ENCODE measurements around the gene FILIP1.
"Not testable (repeated sequence)": the region's sequence is repeated elsewhere in the genome, so short reads cannot be mapped to it uniquely, and the experiment has no call there.

The FILIP1 gene

DNA sequence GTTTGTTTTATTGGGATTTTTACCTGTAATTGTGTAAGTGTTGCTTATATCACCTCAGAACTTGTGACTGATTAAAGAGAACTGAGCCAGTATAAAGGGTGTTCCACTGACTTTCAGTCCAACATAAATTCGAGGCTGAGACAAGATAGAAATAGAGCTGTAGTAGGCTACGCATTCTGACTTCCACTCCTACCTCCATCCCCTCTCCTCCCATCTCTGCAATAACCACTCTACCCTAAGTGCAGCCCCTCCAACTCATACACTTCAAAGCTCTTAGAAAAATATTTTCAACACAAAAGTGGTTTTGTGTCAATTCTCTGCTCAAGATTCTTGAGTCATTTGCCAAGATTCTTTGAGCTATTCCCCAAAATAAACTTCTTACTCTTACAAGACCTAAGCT is 48.7 kb downstream of the FILIP1 start:
- DNase-seq (ENCODE audit: low read depth) = no peak

DNA sequence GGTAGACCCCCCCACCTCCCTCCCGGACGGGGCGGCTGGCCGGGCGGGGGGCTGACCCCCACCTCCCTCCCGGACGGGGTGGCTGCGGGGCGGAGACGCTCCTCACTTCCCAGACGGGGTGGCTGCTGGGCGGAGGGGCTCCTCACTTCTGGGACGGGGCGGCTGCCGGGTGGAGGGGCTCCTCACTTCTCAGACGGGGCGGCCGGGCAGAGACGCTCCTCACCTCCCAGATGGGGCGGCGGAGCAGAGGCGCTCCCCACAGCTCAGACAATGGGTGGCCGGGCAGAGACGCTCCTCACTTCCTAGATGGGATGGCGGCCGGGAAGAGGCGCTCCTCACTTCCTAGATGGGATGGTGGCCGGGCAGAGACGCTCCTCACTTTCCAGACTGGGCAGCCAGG is 51.7 kb downstream of the FILIP1 start:
- not testable (repeated sequence) for H3K4me3 ChIP-seq (ENCODE audit: low read depth, low read length); DNase-seq (ENCODE audit: low read depth)

More for the DNA sequence above, 48.7 kb downstream of the FILIP1 start:
- no peak overlapping the region for H3K4me3 ChIP-seq (ENCODE audit: low read depth, low read length)
- TF ChIP-seq, protein P1, sequence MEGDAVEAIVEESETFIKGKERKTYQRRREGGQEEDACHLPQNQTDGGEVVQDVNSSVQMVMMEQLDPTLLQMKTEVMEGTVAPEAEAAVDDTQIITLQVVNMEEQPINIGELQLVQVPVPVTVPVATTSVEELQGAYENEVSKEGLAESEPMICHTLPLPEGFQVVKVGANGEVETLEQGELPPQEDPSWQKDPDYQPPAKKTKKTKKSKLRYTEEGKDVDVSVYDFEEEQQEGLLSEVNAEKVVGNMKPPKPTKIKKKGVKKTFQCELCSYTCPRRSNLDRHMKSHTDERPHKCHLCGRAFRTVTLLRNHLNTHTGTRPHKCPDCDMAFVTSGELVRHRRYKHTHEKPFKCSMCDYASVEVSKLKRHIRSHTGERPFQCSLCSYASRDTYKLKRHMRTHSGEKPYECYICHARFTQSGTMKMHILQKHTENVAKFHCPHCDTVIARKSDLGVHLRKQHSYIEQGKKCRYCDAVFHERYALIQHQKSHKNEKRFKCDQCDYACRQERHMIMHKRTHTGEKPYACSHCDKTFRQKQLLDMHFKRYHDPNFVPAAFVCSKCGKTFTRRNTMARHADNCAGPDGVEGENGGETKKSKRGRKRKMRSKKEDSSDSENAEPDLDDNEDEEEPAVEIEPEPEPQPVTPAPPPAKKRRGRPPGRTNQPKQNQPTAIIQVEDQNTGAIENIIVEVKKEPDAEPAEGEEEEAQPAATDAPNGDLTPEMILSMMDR (IDR thresholded peaks at IDR 0.05; ENCODE audit: control insufficient read depth, extremely low read depth, insufficient read depth) = no peak

DNA sequence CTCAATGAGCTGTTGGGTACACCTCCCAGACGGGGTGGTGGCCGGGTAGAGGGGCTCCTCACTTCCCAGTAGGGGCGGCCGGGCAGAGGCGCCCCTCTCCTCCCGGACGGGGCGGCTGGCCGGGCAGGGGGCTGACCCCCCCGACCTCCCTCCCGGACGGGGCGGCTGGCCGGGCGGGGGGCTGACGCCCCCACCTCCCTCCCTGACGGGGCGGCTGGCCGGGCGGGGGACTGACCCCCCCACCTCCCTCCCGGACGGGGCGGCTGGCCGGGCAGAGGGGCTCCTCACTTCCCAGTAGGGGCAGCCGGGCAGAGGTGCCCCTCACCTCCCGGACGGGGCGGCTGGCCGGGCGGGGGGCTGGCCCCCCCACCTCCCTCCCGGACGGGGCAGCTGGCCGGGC is 52.1 kb downstream of the FILIP1 start:
- not testable (repeated sequence) for H3K4me3 ChIP-seq (ENCODE audit: low read depth, low read length); DNase-seq (ENCODE audit: low read depth)

DNA sequence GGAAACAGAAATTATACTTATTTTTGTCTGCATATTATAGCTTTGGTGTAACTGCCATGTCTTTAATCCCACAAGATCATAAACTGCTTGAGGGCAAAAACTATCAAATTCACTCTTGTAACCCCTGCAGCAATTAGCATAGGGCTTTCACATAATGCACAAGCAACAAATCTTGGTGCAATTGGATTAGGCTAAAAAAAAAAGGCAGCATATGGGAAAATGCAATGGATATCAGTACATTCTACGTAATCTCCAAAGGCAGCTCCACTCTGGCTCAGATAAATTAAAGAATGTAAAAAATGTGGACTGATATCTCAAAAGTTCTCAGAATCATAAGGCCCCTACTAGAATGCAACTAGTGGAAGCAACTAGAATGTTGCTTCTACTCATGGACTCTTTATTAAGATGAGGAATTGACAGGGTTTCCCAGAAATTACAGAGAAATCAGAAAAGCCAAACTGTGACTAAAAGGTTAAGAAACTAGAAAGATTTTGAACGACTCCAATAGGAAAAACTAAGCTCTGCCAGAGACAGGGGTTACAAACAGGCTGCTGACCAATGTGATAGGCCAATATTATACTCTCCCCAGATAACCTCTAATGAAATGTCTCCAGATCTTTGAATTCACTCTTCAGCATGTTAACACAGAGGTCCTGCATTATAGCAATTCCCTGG is 55.0 kb downstream of the FILIP1 start:
- TF ChIP-seq, protein P1 (IDR thresholded peaks at IDR 0.05; ENCODE audit: control insufficient read depth, extremely low read depth, insufficient read depth) = no peak
- no peak for DNase-seq (ENCODE audit: low read depth)
- H3K4me3 ChIP-seq (ENCODE audit: low read depth, low read length) = no peak overlapping the region

DNA sequence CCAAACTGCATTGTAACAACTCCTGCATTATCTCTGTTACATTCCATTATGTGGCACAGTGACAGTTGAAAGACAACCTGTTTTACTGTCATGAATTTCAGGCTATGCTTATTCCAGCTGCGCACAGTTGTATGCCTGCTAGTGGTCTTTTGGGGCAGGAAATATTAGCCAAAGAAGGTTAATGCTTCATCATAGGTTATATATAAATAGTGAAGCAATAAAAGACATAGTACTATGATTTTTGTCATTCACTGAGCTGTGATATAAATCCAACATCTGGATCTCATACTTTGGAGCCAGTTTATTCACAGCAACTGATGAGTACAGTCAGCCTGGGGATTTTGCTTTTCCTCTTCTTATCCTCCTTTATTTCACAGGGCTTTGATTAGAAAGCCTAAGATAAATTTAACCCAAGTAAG is 55.6 kb downstream of the FILIP1 start:
- no peak overlapping the region for H3K4me3 ChIP-seq (ENCODE audit: low read depth, low read length)
- no peak for DNase-seq (ENCODE audit: low read depth)
- TF ChIP-seq, protein P1 (IDR thresholded peaks at IDR 0.05; ENCODE audit: control insufficient read depth, extremely low read depth, insufficient read depth) = no peak

DNA sequence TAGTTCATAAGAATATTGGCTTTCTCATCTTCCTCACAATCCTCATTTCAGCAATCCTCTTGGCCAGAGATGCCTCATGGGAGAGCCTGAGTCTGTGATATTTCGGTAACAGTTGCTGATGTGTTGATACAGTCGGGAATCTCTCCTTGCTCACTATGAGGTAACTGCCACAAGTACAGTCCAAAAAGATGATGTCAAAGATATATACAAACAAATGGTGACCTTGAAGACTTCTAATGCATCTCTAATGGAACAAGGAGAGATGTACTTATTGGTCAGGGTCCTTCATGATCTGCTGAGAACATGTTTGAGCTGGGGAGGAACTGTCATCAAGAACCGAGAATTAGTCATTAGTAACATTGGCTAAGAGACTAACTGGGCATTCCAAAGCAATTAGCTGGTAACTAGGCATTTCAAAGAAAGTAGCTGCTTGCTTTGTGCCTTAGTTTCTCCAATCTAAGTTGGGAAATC is 56.1 kb downstream of the FILIP1 start:
- no peak for DNase-seq (ENCODE audit: low read depth)

DNA sequence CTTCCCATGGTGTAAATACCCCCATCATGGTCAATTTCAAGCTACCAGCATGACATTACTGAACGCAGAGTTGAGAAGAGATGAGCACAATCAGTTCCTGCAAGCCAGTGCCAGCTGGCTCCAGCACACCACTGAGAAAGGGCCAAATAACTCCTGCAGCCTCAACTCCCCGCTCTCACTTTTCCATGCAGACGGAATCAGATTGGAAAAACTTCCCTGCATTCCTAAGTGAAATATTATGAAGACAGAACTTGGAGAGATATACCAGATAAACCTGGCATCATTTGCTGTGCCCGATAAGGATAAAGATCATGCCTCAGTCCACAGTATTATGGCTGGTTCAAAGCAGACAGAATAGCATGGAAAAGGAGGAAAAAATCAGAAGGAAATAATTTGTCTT is 56.7 kb downstream of the FILIP1 start:
- no peak overlapping the region for H3K4me3 ChIP-seq (ENCODE audit: low read depth, low read length)
- TF ChIP-seq, protein P1 (IDR thresholded peaks at IDR 0.05; ENCODE audit: control insufficient read depth, extremely low read depth, insufficient read depth) = no peak
- peak; percentile 2 for DNase-seq (ENCODE audit: low read depth)

More for the DNA sequence above, 56.1 kb downstream of the FILIP1 start:
- TF ChIP-seq, protein P1 (IDR thresholded peaks at IDR 0.05; ENCODE audit: control insufficient read depth, extremely low read depth, insufficient read depth) = no peak
- no peak overlapping the region for H3K4me3 ChIP-seq (ENCODE audit: low read depth, low read length)

DNA sequence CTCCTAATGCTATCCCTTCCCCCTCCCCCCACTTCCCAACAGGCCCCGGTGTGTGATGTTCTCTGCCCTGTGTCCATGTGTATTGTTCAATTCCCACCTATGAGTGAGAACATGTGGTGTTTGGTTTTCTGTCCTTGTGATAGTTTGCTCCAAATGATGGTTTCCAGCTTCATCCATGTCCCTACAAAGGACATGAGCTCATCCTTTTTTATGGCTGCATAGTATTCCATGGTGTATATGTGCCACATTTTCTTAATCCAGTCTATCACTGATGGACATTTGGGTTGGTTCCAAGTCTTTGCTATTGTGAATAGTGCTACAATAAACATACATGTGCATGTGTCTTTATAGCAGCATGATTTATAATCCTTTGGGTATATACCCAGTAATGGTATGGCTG is 60.8 kb downstream of the FILIP1 start:
- not testable (repeated sequence) for DNase-seq (ENCODE audit: low read depth); H3K4me3 ChIP-seq (ENCODE audit: low read depth, low read length)

All from LNCaP clone FGC (cell line).